ENCODE data around the gene KLK13. TPM values are rescaled to one million over a fixed set of nuclear protein-coding genes. Genes with fewer than 3 reads are reported as not detected.

KLK13 gene, protein sequence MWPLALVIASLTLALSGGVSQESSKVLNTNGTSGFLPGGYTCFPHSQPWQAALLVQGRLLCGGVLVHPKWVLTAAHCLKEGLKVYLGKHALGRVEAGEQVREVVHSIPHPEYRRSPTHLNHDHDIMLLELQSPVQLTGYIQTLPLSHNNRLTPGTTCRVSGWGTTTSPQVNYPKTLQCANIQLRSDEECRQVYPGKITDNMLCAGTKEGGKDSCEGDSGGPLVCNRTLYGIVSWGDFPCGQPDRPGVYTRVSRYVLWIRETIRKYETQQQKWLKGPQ
- total RNA-seq (2022; extraction: Qiagen RNA extraction) = 0.06 to 0.20 TPM (median 0.15 TPM) in 5 replicates

DNA sequence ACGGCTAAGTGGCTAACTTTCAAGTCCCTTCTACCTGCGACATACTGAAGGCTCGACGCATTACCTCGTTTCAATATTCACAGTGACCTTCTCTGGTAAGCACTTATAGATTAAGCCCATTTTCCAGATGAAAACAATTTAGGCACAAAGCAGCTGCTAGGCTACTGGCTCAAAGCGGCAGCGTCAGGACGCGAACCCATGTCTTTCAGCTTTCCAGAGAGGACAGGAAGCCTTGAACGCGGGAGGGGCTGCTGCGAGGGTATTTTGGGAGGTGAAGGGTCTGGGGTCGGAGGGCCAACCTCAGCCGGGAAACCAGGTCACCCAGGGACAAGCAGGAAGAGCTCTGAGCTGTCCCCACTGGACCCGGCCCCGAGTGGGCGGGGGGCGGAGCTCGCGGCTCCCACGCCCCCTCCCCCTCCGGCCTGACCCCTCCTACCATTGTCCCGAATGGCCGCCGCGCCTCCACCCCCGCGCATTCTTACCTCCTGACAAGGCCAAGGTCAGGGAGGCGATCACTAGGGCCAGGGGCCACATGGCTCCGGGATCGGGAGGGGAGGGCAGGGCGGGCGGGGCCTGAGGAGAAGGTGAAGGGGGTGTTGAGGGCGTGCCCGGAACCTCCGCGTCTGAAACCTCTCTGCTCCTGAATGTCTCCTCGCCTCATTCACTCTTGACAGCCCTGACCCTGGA, at the start of gene KLK13:
Gene KLK13 (minus strand): TSS at position 559 of the 687 bp plus-strand sequence. CDS start 25 bp downstream, at position 534.

DNA sequence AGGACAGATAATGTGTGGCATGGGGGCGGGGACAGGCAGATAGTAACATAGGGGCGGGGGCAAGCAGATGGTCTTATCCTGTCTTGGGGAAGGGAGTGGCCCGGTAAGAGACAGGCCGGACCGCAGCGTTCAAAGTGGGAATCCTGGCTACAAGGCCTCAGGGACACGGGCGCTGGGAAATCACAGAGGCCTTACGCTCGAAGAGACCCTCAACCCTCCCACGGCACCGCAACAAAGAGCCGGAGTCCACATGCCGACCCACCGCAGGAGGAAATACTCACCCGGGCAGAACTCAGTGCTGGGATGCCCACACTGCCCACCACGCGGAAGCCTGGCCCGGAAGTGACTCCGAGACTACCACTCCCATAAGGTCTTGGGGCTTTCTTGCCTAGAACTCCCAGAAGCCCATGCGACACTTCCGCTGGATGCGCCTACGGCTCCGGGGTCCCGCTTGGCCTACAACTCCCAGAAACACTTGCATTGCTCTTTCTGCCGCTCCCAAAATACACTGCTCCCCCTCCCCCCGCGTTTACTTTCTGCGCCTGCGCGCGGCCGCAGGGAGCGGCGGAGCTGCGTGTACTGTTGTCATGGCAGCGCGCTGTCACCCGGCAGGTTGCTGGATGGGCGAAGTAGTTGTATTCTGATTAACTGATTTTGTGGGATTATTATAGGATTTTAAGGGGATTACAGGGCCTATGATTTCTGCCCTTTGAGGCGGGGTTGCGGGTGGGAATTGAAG, 43.3 kb upstream of the KLK13 start, which contains the start of gene CTU1:
Gene CTU1 (minus strand): TSS at position 344 of the 739 bp plus-strand sequence. CDS start 3,840 bp downstream, outside the sequence.

DNA sequence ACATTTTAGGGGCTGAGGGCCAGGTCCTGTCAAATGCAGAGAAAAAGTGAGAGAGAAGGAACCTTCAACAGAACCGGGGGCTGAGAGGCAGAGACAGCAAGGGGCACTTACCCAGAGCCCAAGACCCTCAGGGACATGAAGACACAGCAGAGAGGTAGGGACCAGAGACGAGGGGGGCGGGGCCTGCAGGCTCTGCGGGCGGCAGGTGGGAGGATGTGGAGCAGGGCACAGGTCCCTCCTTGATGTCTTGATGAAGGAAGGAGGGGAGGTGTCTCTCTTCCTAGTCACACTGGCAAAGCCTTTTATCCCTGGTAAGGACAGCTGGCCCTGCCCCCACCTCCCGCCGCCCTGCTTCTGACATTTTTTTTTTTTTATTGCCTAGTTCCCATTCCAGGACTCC, 17.7 kb upstream of the KLK13 start, which contains the start of gene KLK14:
Gene KLK14 (minus strand): TSS at position 277 of the 400 bp plus-strand sequence. CDS start 273 bp downstream, at position 4.

DNA sequence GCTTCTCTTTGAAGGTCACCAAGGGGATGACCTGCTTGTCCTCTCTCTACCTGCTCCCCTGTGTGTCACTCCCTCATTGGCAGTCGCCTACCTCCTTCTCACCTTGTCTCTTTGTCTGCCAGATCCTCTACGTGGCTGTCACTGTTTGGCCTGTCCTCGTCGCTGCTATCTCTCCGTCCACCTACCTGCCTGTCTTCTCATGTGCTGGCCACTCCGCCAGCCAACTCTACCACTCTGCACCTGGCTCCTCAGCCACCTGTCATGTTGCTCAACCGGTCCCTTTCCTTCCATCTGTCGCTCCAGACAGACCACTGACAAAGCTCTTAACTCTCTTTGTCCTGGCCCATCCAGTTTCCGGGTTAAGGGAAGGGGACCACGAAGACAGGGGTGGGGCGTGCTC, 30.2 kb downstream of the KLK13 start, which contains the start of gene KLK12:
Gene KLK12 (minus strand): TSS at position 299 of the 400 bp plus-strand sequence. CDS start 381 bp downstream, outside the sequence.

DNA sequence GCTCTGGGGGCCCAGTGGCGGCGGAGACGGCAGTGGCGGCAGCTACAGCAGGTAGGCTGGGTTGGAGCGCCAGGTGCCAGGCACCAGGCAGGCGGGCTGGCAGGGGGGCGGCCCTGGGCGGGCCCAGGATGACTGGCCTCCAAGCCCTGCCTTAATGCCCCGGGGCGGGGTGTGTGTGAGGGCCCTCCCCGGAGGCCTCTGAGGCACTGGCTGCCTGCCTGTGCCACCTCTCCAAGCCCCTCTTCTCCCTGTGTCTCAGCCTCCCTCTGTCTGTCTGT, 38.4 kb downstream of the KLK13 start, which contains the start of gene KLK11:
Gene KLK11 (minus strand): TSS at position 63 of the 278 bp plus-strand sequence. CDS start 985 bp downstream, outside the sequence.

DNA sequence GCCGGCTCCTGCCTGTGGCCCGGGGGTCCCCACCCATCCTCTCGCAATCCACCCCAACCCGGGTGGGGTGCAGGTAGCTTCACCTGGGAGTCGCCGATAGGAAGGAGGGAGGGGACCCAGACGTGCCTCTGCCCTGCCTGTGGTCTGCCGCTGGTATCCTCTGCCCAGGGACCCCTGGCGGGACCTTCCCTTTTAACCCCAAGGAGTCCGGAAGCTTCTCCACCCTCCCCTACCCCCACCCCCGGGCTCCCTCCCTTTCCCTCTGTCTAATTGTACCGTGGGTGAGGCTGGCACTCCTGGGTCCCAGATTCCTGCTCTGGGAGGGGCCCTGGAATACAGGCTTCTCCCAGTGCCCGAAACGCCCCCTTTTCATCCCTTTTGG, 45.4 kb downstream of the KLK13 start, which contains the start of gene KLK10:
Gene KLK10 (minus strand): TSS at position 166 of the 382 bp plus-strand sequence. CDS start 579 bp downstream, outside the sequence.

Other genes with a start within 250 kb of the KLK13 start
- gene KLK1, start 241.3 kb downstream of the KLK13 start, total RNA-seq (2022; extraction: Qiagen RNA extraction) = 0.09 to 0.29 TPM (median 0.20 TPM) in 5 replicates
- gene KLK15, start 231.5 kb downstream of the KLK13 start, total RNA-seq (2022; extraction: Qiagen RNA extraction) = not detected in 5 replicates
- not detected in 5 replicates for gene KLK3, start 210.2 kb downstream of the KLK13 start, total RNA-seq (2022; extraction: Qiagen RNA extraction)
- gene KLK2, start 191.7 kb downstream of the KLK13 start, total RNA-seq (2022; extraction: Qiagen RNA extraction) = 0.06 to 0.27 TPM (median 0.13 TPM) in 5 replicates
- 0.14 to 0.17 TPM (median 0.16 TPM) in 3 of 5 replicates, not detected in the others for gene KLK4, start 153.7 kb downstream of the KLK13 start, total RNA-seq (2022; extraction: Qiagen RNA extraction)
- gene KLK5, start 112.1 kb downstream of the KLK13 start, total RNA-seq (2022; extraction: Qiagen RNA extraction) = 0.09 TPM in 1 of 5 replicates, not detected in the others
- 0.15 to 0.54 TPM (median 0.22 TPM) in 5 replicates for gene KLK6, start 95.5 kb downstream of the KLK13 start, total RNA-seq (2022; extraction: Qiagen RNA extraction)
- gene KLK7, start 81.2 kb downstream of the KLK13 start, total RNA-seq (2022; extraction: Qiagen RNA extraction) = 0.09 to 0.17 TPM in 2 of 5 replicates, not detected in the others
- not detected in 5 replicates for gene KLK8, start 63.5 kb downstream of the KLK13 start, total RNA-seq (2022; extraction: Qiagen RNA extraction)
- gene KLK10, start 45.4 kb downstream of the KLK13 start, total RNA-seq (2022; extraction: Qiagen RNA extraction) = 0.17 to 0.65 TPM (median 0.30 TPM) in 5 replicates
- gene KLK11, start 38.5 kb downstream of the KLK13 start, total RNA-seq (2022; extraction: Qiagen RNA extraction) = not detected in 5 replicates
- gene KLK12, start 30.1 kb downstream of the KLK13 start, total RNA-seq (2022; extraction: Qiagen RNA extraction) = not detected in 5 replicates
- 0.17 to 0.61 TPM (median 0.33 TPM) in 5 replicates for gene KLK14, start 17.8 kb upstream of the KLK13 start, total RNA-seq (2022; extraction: Qiagen RNA extraction)
- gene CTU1, start 43.3 kb upstream of the KLK13 start, total RNA-seq (2022; extraction: Qiagen RNA extraction) = 4.6 to 17.1 TPM (median 13.6 TPM) in 5 replicates
- gene SIGLEC9, start 59.8 kb upstream of the KLK13 start, total RNA-seq (2022; extraction: Qiagen RNA extraction) = 0.06 TPM in 2 of 5 replicates, not detected in the others
- not detected in 5 replicates for gene SIGLEC7, start 77.2 kb upstream of the KLK13 start, total RNA-seq (2022; extraction: Qiagen RNA extraction)
- 0.08 to 0.10 TPM (median 0.09 TPM) in 4 of 5 replicates, not detected in the other for gene CD33, start 160.0 kb upstream of the KLK13 start, total RNA-seq (2022; extraction: Qiagen RNA extraction)
- not detected in 5 replicates for gene SIGLECL1, start 186.0 kb upstream of the KLK13 start, total RNA-seq (2022; extraction: Qiagen RNA extraction)
- gene IGLON5, start 246.6 kb upstream of the KLK13 start, total RNA-seq (2022; extraction: Qiagen RNA extraction) = 0.05 to 0.12 TPM (median 0.08 TPM) in 5 replicates